B cell (primary cell): Measurements from ENCODE around the gene CYP2U1. TPM values are rescaled to one million over a fixed set of nuclear protein-coding genes. Genes with fewer than 3 reads are reported as not detected.
A peak's percentile ranks its signal among the peaks of the same experiment; 100 is the strongest.

Source experiments
- ATAC-seq: fragments of 200-7000 bp; cut with Tn5 transposase; one replicate; pipeline ENCODE4 v1.10.0; 2021; ENCODE audit warnings: low read depth, mild to moderate bottlenecking, moderate number of reproducible peaks, moderate library complexity
- CTCF ChIA-PET: fragments of 350-600 bp; sonication (Branson Sonifier 250); formaldehyde crosslinking; loops from one replicate; lab custom pipeline; 2021; ENCODE audit warnings: antibody characterized with exemption, inconsistent platforms; lab: Charles Lee
- POLR2A ChIA-PET: fragments of 350-600 bp; sonication (Branson Sonifier 250); formaldehyde crosslinking; loops from one replicate; lab custom pipeline; 2021; ENCODE audit warnings: antibody characterized with exemption; lab: Charles Lee
- DNase-seq: peaks from one replicate; pipeline ENCODE4 v3.0.0; 2013
- H2AFZ ChIP-seq: 2 replicates; pipeline ENCODE4 v1.6.1; 2012; ENCODE audit warnings: mild to moderate bottlenecking, low read depth, low read length; ENCODE audit not compliant: insufficient read depth, poor library complexity, severe bottlenecking
- H3K27ac ChIP-seq, 2 donors: 1 replicate in 1 of 2; 2 replicates in 1 of 2; pipeline ENCODE4 v1.5.1; 2012 to 2013; ENCODE audit warnings: low read length in 2 of 2, mild to moderate bottlenecking in 2 of 2, moderate library complexity in 1 of 2
- H3K27me3 ChIP-seq, 4 experiments: fragments of 200-600 bp in 1 of 4; sonication (generic) in 1 of 4; replicated peaks in 1 of 4; 1 replicate in 2 of 4; 2 replicates in 2 of 4; pipeline versions ENCODE4 v1.6.1 to v1.7.0; 2013 to 2016; ENCODE audit warnings: low read length in 3 of 4, mild to moderate bottlenecking in 2 of 4, mixed read lengths in 1 of 4, moderate library complexity in 1 of 4; ENCODE audit not compliant: insufficient read depth in 4 of 4, control insufficient read depth in 3 of 4; ENCODE audit errors: control extremely low read depth in 1 of 4
- H3K36me3 ChIP-seq, 2 experiments: replicated peaks in 1 of 2; 1 replicate in 1 of 2; 2 replicates in 1 of 2; pipeline versions ENCODE4 v1.6.1 to v1.7.1; 2013; ENCODE audit warnings: low read length in 1 of 2; ENCODE audit not compliant: insufficient read depth in 2 of 2, control insufficient read depth in 1 of 2; ENCODE audit errors: control extremely low read depth in 1 of 2, extremely low read depth in 1 of 2
- H3K4me1 ChIP-seq, 2 donors: fragments of 200-600 bp in 1 of 2; sonication (generic) in 1 of 2; 1 replicate in 1 of 2; 2 replicates in 1 of 2; pipeline versions ENCODE4 v1.5.1 to v1.6.1; 2013 to 2017; ENCODE audit warnings: low read length in 2 of 2; ENCODE audit not compliant: control insufficient read depth in 2 of 2, insufficient read depth in 2 of 2
- H3K4me2 ChIP-seq: replicated peaks from 2 replicates; pipeline ENCODE3; 2012; ENCODE audit warnings: mild to moderate bottlenecking, low read depth, low read length; ENCODE audit not compliant: poor library complexity, severe bottlenecking
- H3K4me3 ChIP-seq, 5 experiments: fragments of 200-600 bp in 1 of 5; sonication (generic) in 1 of 5; 1 replicate in 3 of 5; 2 replicates in 2 of 5; pipeline versions ENCODE4 v1.5.1 to v1.7.0; 2011 to 2016; ENCODE audit warnings: low read length in 4 of 5, mild to moderate bottlenecking in 4 of 5, low read depth in 2 of 5, control low read depth in 1 of 5, moderate library complexity in 1 of 5; ENCODE audit not compliant: insufficient read depth in 1 of 5; ENCODE audit errors: control extremely low read depth in 1 of 5, extremely low read depth in 1 of 5
- H3K79me2 ChIP-seq: fragments of 200-600 bp; sonication (generic); one replicate; pipeline ENCODE4 v1.6.0; 2016; ENCODE audit warnings: low read length; ENCODE audit not compliant: control insufficient read depth, insufficient read depth
- H3K9ac ChIP-seq: fragments of 200-600 bp; sonication (generic); 2 replicates; pipeline ENCODE4 v1.6.1; 2017; ENCODE audit warnings: mild to moderate bottlenecking, low read length, moderate library complexity
- H3K9me3 ChIP-seq, 3 donors: one replicate each; pipeline versions ENCODE4 v1.6.1 to v1.7.1; 2013; ENCODE audit warnings: low read length in 2 of 3; ENCODE audit not compliant: control insufficient read depth in 2 of 3, insufficient read depth in 1 of 3; ENCODE audit errors: control extremely low read depth in 1 of 3
- H4K20me1 ChIP-seq: 2 replicates; pipeline ENCODE4 v1.6.0; 2012; ENCODE audit warnings: mild to moderate bottlenecking, low read length; ENCODE audit not compliant: insufficient read depth, control insufficient read depth, poor library complexity, severe bottlenecking
- H3K27ac Mint-ChIP-seq: one replicate; pipeline ENCODE4 v1.8.0; 2021; ENCODE audit warnings: mixed read lengths
- H3K27me3 Mint-ChIP-seq: one replicate; pipeline ENCODE4 v1.8.0; 2021; ENCODE audit warnings: mixed read lengths
- H3K4me1 Mint-ChIP-seq: one replicate; pipeline ENCODE4 v1.8.0; 2021; ENCODE audit warnings: mixed read lengths
- H3K4me3 Mint-ChIP-seq: one replicate; pipeline ENCODE4 v1.8.0; 2021; ENCODE audit warnings: mixed read lengths
- H3K9me3 Mint-ChIP-seq: one replicate; pipeline ENCODE4 v1.8.0; 2022; ENCODE audit warnings: mixed read lengths; ENCODE audit not compliant: insufficient read depth
- CTCF ChIP-seq: fragments of 200-600 bp; IDR thresholded peaks from one replicate; pipeline ENCODE4 v1.8.0; 2022; ENCODE audit warnings: antibody characterized with exemption, mild to moderate bottlenecking
- EZH2 ChIP-seq: IDR thresholded peaks from 2 replicates; pipeline ENCODE4 v1.6.1; 2012; ENCODE audit warnings: borderline replicate concordance, low read depth, mild to moderate bottlenecking, moderate library complexity, low read length; ENCODE audit not compliant: insufficient read depth, poor library complexity, severe bottlenecking
- WGBS: methylation state at CpG from one replicate; pipeline ENCODE4 v1.1.5; 2013; ENCODE audit warnings: missing lambda C conversion rate; ENCODE audit not compliant: insufficient coverage; 5-methylcytosine and 5-hydroxymethylcytosine counted together
- intact Hi-C: fragments of 100-400 bp; cut with micrococcal nuclease; formaldehyde crosslinking; loops from one replicate; pipeline ENCODE4 v1.10.0; 2022
- polyA plus RNA-seq: library from polyadenylated mRNA; depleted of rRNA; stranded (reverse); fragments of >200 nt; gene quantifications from 2 replicates; pipeline ENCODE4 v1.2.3, GENCODE V29; 2012
- total RNA-seq, 2 donors: library from RNA; stranded (reverse); fragments of 120-200 nt in 1 of 2; gene quantifications; 1 replicate in 1 of 2; 2 replicates in 1 of 2; pipeline versions ENCODE4 v1.2.3 to v1.2.4, GENCODE V29; 2013 to 2022

CYP2U1 gene
- total and polyA plus RNA-seq, 2 donors (not counting 1 experiment from before 2014, with no cell fraction given), result 6.1 to 17.6 TPM

- Histone ChIP-seq H3K27ac (peak overlapping the region; percentile 39 to 82), H3K9ac (peak overlapping the region; percentile 5), H3K36me3 (peaks cover 0 to 1% of the 10 kb centered on the region in 2 experiments), H4K20me1 (no peaks in the 10 kb centered on the region), H2AFZ (peak overlapping the region; percentile 47), H3K27me3 (no peaks in the 10 kb centered on the region), H3K79me2 (peaks cover 13% of the 10 kb centered on the region), H3K9me3 (no peaks in the 10 kb centered on the region), H3K4me3 (peak overlapping the region in 2 of 5 experiments; percentile 6 to 28), H3K4me2 (peak overlapping the region; percentile 53), H3K4me1 (peaks cover 20 to 22% of the 10 kb centered on the region in 2 donors)
- WGBS, result no CpG with 5 or more reads among the region's 2 CpGs
- no peak for ATAC-seq
- intact Hi-C loops, result no loop called here
- Mint-ChIP-seq H3K27ac (peak overlapping the region; percentile 88), H3K27me3 (no peaks in the 10 kb centered on the region), H3K9me3 (no peaks in the 10 kb centered on the region), H3K4me3 (peak overlapping the region; percentile 57), H3K4me1 (peaks cover 44% of the 10 kb centered on the region)
- peak; percentile 52 for DNase-seq
- POLR2A ChIA-PET, result no interaction called here
- CTCF ChIA-PET, result interaction anchor here (1.3 kb wide), 1 partner anchor 82 kb away, joined by 5 read pairs; no protein-coding TSS in a partner anchor
- TF ChIP-seq CTCF (no peak), EZH2 (no peak)
Observed at GRCh38 chr4:107937040-107937439, 5.7 kb downstream of the CYP2U1 start.

- intact Hi-C loops, result no loop called here
Observed at GRCh38 chr4:107939307-107939706, 8.0 kb downstream of the CYP2U1 start.

More at GRCh38 chr4:107939307-107939706, 8.0 kb downstream of the CYP2U1 start:
- peaks cover 8 to 12% of the 10 kb centered on the region in 2 donors for H3K4me1 ChIP-seq
- H3K36me3 ChIP-seq, result peaks cover 0 to 4% of the 10 kb centered on the region in 2 experiments
- H3K9me3 ChIP-seq, result peaks cover 0 to 2% (median 0%) of the 10 kb centered on the region in 3 donors
- no peak overlapping the region for H3K27ac ChIP-seq
- H3K4me2 ChIP-seq, result no peak overlapping the region
- no CpG with 5 or more reads among the region's 1 CpG for WGBS
- H4K20me1 ChIP-seq, result no peaks in the 10 kb centered on the region
- no peak overlapping the region for H3K9ac ChIP-seq
- peaks cover 22% of the 10 kb centered on the region for H3K4me1 Mint-ChIP-seq
- H3K79me2 ChIP-seq, result peaks cover 13% of the 10 kb centered on the region
- H3K4me3 Mint-ChIP-seq, result no peak overlapping the region
- ATAC-seq, result no peak
- CTCF ChIA-PET, result no interaction called here
- no peaks in the 10 kb centered on the region for H3K9me3 Mint-ChIP-seq
- H3K27me3 Mint-ChIP-seq, result no peaks in the 10 kb centered on the region
- H3K4me3 ChIP-seq, result no peak overlapping the region
- no peak for DNase-seq
- no peak overlapping the region for H3K27ac Mint-ChIP-seq
- TF ChIP-seq CTCF (no peak), EZH2 (no peak)
- H2AFZ ChIP-seq, result no peak overlapping the region
- no peaks in the 10 kb centered on the region for H3K27me3 ChIP-seq
- POLR2A ChIA-PET, result no interaction called here
